Measurements from ENCODE around the gene GFOD2. TPM values are rescaled to one million over a fixed set of nuclear protein-coding genes. Genes with fewer than 3 reads are reported as not detected.

The GFOD2 gene
- total and polyA plus RNA-seq, 2 of the 13 experiments (the other 11 are each of a cell fraction or from before 2014, with no cell fraction given) = 11.1 to 17.2 TPM

DNA sequence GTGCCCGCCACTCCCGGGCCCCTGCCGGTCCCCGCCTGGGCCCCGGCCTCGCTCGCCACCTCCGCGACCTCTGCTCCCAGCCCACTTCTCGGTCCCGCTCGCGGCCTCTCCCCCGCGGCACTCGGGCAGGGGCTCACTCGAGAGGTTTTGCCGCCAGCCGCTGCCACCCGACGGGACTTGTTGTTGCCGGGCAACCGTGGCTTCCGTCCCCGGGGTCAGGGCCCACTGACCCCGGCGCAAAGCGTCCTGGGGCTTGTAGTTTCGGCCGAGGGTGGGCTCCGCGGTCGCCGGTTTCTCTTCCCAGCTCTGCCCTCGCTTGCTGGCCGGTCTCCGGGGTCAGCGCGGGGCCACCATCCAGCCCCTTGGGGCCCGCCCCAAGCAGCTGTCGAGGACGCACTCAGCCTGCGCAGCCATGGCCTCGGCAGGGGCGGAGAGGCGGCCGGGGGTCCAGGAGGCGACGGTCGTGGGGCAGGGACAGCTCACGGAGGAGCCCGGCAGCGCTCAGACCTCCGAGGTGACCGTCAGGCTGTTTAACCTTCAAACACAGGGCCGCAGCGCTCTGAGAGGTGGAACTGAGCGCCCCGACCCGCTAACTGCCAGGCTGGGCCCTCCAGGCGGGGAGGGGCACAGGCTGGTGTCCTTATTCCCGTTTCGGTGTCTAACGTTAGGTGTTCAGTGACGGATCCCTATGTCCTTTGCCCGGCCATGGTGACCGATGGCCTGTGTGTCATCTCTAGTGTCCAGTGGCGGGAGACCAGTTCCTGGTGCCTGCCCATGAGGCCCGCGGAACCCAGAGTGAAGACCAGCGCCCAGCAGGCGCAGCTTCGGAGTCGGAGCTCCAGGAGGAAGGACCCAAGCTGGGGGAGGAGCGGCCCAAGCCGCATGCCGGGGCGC, 52.3 kb downstream of the GFOD2 start, which contains the start of the genes C16orf86 and ENKD1 (continued):
- peak; percentile 2; the same call in 1 of the 2 replicates for TF ChIP-seq ZNF446 (CRISPR knock-in tag; IDR thresholded peaks at IDR 0.05)
- no peak for TF ChIP-seq PLRG1 (conservative IDR thresholded peaks at IDR 0.05)
- peak; percentile 87; the same call in 1 of the 2 replicates for TF ChIP-seq ZNF598 (CRISPR knock-in tag; IDR thresholded peaks at IDR 0.05; ENCODE audit: borderline replicate concordance)
- TF ChIP-seq CBFB (CRISPR knock-in tag; IDR thresholded peaks at IDR 0.05) = peak; percentile 64; the same call in 1 of the 2 replicates
- TF ChIP-seq ZNF274 (CRISPR knock-in tag; IDR thresholded peaks at IDR 0.05) = 0 out of 2 replicates have a peak, but pooled peaks have one; percentile 58
- peak; percentile 62; the same call in 1 of the 2 replicates for TF ChIP-seq ZSCAN30 (CRISPR knock-in tag; IDR thresholded peaks at IDR 0.05)
- peak; percentile 83 for TF ChIP-seq SAP130 (CRISPR knock-in tag; IDR thresholded peaks at IDR 0.05; ENCODE audit: low read depth)
- peak; percentile 76 for TF ChIP-seq RBFOX2 (IDR thresholded peaks at IDR 0.05; ENCODE audit: low read depth, low read length)
- TF ChIP-seq ZNF720 (CRISPR knock-in tag; IDR thresholded peaks at IDR 0.05) = no peak
- TF ChIP-seq, protein P1, sequence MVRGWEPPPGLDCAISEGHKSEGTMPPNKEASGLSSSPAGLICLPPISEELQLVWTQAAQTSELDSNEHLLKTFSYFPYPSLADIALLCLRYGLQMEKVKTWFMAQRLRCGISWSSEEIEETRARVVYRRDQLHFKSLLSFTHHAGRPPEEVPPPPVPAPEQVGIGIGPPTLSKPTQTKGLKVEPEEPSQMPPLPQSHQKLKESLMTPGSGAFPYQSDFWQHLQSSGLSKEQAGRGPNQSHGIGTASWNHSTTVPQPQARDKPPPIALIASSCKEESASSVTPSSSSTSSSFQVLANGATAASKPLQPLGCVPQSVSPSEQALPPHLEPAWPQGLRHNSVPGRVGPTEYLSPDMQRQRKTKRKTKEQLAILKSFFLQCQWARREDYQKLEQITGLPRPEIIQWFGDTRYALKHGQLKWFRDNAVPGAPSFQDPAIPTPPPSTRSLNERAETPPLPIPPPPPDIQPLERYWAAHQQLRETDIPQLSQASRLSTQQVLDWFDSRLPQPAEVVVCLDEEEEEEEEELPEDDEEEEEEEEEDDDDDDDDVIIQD (CRISPR knock-in tag; IDR thresholded peaks at IDR 0.05; ENCODE audit: low read depth) = peak; percentile 50; the same call in 1 of the 2 replicates
- peak; percentile 72; the same call in 1 of the 2 replicates for TF ChIP-seq SMAD1 (CRISPR knock-in tag; IDR thresholded peaks at IDR 0.05; ENCODE audit: borderline replicate concordance, low read depth)
- 0 out of 2 replicates have a peak, but pooled peaks have one; percentile 25 for TF ChIP-seq ZNF256 (CRISPR knock-in tag; conservative IDR thresholded peaks at IDR 0.05)
- no peak for TF ChIP-seq SP1 (IDR thresholded peaks at IDR 0.05)
- no peak; the same call in 1 of the 2 replicates for TF ChIP-seq SP1 (CRISPR knock-in tag; IDR thresholded peaks at IDR 0.05)
- TF ChIP-seq NRL (CRISPR knock-in tag; IDR thresholded peaks at IDR 0.05; ENCODE audit: borderline replicate concordance) = 0 out of 2 replicates have a peak, but pooled peaks have one; percentile 49
- 0 out of 2 replicates have a peak, but pooled peaks have one; percentile 79 for TF ChIP-seq ZNF850 (CRISPR knock-in tag; conservative IDR thresholded peaks at IDR 0.05)
- peak; percentile 94 for TF ChIP-seq ZNF501 (CRISPR knock-in tag; IDR thresholded peaks at IDR 0.05)
- TF ChIP-seq, protein P2, sequence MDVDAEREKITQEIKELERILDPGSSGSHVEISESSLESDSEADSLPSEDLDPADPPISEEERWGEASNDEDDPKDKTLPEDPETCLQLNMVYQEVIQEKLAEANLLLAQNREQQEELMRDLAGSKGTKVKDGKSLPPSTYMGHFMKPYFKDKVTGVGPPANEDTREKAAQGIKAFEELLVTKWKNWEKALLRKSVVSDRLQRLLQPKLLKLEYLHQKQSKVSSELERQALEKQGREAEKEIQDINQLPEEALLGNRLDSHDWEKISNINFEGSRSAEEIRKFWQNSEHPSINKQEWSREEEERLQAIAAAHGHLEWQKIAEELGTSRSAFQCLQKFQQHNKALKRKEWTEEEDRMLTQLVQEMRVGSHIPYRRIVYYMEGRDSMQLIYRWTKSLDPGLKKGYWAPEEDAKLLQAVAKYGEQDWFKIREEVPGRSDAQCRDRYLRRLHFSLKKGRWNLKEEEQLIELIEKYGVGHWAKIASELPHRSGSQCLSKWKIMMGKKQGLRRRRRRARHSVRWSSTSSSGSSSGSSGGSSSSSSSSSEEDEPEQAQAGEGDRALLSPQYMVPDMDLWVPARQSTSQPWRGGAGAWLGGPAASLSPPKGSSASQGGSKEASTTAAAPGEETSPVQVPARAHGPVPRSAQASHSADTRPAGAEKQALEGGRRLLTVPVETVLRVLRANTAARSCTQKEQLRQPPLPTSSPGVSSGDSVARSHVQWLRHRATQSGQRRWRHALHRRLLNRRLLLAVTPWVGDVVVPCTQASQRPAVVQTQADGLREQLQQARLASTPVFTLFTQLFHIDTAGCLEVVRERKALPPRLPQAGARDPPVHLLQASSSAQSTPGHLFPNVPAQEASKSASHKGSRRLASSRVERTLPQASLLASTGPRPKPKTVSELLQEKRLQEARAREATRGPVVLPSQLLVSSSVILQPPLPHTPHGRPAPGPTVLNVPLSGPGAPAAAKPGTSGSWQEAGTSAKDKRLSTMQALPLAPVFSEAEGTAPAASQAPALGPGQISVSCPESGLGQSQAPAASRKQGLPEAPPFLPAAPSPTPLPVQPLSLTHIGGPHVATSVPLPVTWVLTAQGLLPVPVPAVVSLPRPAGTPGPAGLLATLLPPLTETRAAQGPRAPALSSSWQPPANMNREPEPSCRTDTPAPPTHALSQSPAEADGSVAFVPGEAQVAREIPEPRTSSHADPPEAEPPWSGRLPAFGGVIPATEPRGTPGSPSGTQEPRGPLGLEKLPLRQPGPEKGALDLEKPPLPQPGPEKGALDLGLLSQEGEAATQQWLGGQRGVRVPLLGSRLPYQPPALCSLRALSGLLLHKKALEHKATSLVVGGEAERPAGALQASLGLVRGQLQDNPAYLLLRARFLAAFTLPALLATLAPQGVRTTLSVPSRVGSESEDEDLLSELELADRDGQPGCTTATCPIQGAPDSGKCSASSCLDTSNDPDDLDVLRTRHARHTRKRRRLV (CRISPR knock-in tag; IDR thresholded peaks at IDR 0.05) = peak; percentile 76; the same call in 1 of the 2 replicates
- peak; percentile 77 for TF ChIP-seq GFI1 (CRISPR knock-in tag; IDR thresholded peaks at IDR 0.05; ENCODE audit: borderline replicate concordance)
- TF ChIP-seq, protein P3, sequence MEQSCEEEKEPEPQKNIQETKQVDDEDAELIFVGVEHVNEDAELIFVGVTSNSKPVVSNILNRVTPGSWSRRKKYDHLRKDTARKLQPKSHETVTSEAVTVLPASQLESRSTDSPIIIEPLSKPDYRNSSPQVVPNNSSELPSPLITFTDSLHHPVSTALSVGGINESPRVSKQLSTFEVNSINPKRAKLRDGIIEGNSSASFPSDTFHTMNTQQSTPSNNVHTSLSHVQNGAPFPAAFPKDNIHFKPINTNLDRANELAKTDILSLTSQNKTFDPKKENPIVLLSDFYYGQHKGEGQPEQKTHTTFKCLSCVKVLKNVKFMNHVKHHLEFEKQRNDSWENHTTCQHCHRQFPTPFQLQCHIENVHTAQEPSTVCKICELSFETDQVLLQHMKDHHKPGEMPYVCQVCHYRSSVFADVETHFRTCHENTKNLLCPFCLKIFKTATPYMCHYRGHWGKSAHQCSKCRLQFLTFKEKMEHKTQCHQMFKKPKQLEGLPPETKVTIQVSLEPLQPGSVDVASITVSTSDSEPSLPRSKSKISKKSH (CRISPR knock-in tag; IDR thresholded peaks at IDR 0.05; ENCODE audit: borderline replicate concordance) = peak; percentile 86; the same call in 1 of the 2 replicates
- TF ChIP-seq NCOR1 (IDR thresholded peaks at IDR 0.05; ENCODE audit: borderline replicate concordance, low read length) = no peak; the same call in 1 of the 2 replicates
- TF ChIP-seq ZNF441 (CRISPR knock-in tag; IDR thresholded peaks at IDR 0.05; ENCODE audit: borderline replicate concordance) = peak; percentile 70; the same call in 1 of the 2 replicates
